Measurements from ENCODE around the gene OSBPL7.

- TF ChIP-seq CTCF (IDR thresholded peaks at IDR 0.05) (no peak), POLR2AphosphoS5 (IDR thresholded peaks at IDR 0.05) (no peak), POLR2A (IDR thresholded peaks at IDR 0.05) (no peak)
Observed at GRCh38 chr17:47797797-47798196, 23.8 kb downstream of the OSBPL7 start.

All from sigmoid colon (tissue), 4 donors.